Astrocyte (in vitro differentiated cells and primary cell): ENCODE results near the gene C1QL1.

Experiments
- EZH2 ChIP-seq: IDR thresholded peaks from 2 replicates; pipeline ENCODE4 v1.6.1; 2012; ENCODE audit warnings: mild to moderate bottlenecking, low read length, inconsistent platforms; ENCODE audit not compliant: insufficient read depth
- TF ChIP-seq, protein P1 (sequence below): IDR thresholded peaks from 2 replicates; pipeline ENCODE4 v1.5.1; 2011; ENCODE audit warnings: low read depth, mild to moderate bottlenecking, inconsistent platforms, low read length, moderate library complexity; ENCODE audit not compliant: insufficient read depth

DNA sequence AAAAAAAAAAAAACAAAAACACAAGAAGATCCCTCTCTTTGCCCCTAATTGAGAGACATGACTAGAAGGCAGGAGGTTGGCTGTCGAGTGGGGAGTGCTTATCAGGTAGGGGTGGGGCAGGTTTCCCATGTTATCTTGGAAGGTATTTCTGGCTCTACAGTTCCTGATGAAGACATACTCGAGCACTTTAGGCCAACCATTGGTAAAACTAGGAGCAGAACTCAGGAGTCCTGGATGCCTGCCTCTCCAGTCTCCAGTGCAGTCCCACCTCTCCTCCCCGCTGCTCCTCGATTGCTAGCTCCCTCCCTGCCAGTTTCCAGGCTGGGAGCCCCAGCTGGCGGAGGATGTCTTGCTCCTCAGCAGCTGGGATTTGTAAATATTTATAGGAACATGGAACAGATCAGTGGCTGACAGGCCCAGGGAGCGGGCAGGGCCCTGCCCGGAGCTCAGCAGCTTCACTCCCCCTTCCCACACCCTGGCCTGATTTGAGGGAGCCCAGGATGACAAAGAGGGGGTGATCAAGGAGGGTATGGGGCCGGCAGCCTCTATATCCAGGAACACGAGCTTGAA is 11.4 kb upstream of the C1QL1 start:
- TF ChIP-seq, protein P1, sequence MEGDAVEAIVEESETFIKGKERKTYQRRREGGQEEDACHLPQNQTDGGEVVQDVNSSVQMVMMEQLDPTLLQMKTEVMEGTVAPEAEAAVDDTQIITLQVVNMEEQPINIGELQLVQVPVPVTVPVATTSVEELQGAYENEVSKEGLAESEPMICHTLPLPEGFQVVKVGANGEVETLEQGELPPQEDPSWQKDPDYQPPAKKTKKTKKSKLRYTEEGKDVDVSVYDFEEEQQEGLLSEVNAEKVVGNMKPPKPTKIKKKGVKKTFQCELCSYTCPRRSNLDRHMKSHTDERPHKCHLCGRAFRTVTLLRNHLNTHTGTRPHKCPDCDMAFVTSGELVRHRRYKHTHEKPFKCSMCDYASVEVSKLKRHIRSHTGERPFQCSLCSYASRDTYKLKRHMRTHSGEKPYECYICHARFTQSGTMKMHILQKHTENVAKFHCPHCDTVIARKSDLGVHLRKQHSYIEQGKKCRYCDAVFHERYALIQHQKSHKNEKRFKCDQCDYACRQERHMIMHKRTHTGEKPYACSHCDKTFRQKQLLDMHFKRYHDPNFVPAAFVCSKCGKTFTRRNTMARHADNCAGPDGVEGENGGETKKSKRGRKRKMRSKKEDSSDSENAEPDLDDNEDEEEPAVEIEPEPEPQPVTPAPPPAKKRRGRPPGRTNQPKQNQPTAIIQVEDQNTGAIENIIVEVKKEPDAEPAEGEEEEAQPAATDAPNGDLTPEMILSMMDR, result no peak
- TF ChIP-seq EZH2, result no peak
